Endothelial cell of umbilical vein (primary cell): ENCODE data around the gene DUSP16. TPM values are rescaled to one million over a fixed set of nuclear protein-coding genes. Genes with fewer than 3 reads are reported as not detected.

Experiments used
- BruUV-seq: library from RNA; stranded (reverse); fragments of 400-500 nt; replicated peaks from 2 replicates; lab custom pipeline; 2021; lab: Mats Ljungman, UMichigan
- CTCF ChIA-PET: fragments of 300-600, 350-600 bp; sonication (Branson Sonifier 250); formaldehyde crosslinking; loops from one replicate; lab custom pipeline; 2021; ENCODE audit warnings: antibody characterized with exemption, inconsistent platforms; lab: Charles Lee
- POLR2A ChIA-PET: fragments of 300-600, 350-600 bp; sonication (Branson Sonifier 250); formaldehyde crosslinking; loops from one replicate; lab custom pipeline; 2021; ENCODE audit warnings: antibody characterized with exemption, inconsistent platforms; lab: Charles Lee
- DNase-seq: peaks from one replicate; pipeline ENCODE4 v3.0.0-alpha.2; 2011; ENCODE audit warnings: low read depth, low spot score
- FAIRE-seq: peaks from 2 replicates; lab custom pipeline; 2011; peaks lifted over from hg19 to GRCh38; lab: Jason Lieb, UNC
- H2AFZ ChIP-seq: 2 replicates; pipeline ENCODE4 v1.6.0; 2012; ENCODE audit warnings: low read depth, low read length, control low read depth, inconsistent platforms
- H3K27ac ChIP-seq: 2 replicates; pipeline ENCODE4 v1.5.1; 2011; ENCODE audit warnings: low read depth, mild to moderate bottlenecking, control low read depth, low read length, moderate library complexity; ENCODE audit not compliant: insufficient read depth
- H3K27me3 ChIP-seq, 2 experiments: 2 replicates each; pipeline versions ENCODE4 v1.6.0 to v1.6.1; 2011; ENCODE audit warnings: low read length in 2 of 2, mixed read lengths in 1 of 2; ENCODE audit not compliant: control insufficient read depth in 2 of 2, insufficient read depth in 2 of 2
- H3K36me3 ChIP-seq, 2 experiments: 2 replicates in 1 of 2; 3 replicates in 1 of 2; pipeline ENCODE4 v1.5.1; 2011; ENCODE audit warnings: low read length in 2 of 2, mild to moderate bottlenecking in 1 of 2, moderate library complexity in 1 of 2; ENCODE audit not compliant: control insufficient read depth in 2 of 2, insufficient read depth in 2 of 2; ENCODE audit errors: extremely low read depth in 1 of 2
- H3K4me1 ChIP-seq: 3 replicates; pipeline ENCODE4 v1.5.1; 2011; ENCODE audit warnings: mild to moderate bottlenecking, low read length; ENCODE audit not compliant: control insufficient read depth, insufficient read depth; ENCODE audit errors: extremely low read depth
- H3K4me2 ChIP-seq: 2 replicates; pipeline ENCODE4 v1.6.1; 2011; ENCODE audit warnings: low read length, control low read depth, mixed read lengths; ENCODE audit not compliant: insufficient read depth
- H3K4me3 ChIP-seq, 3 experiments: fragments of 200-600 bp in 1 of 3; sonication (generic), shearing (Covaris generic) in 1 of 3; replicated peaks in 1 of 3; 2 replicates each; pipeline ENCODE4 v1.5.1; 2011 to 2016; ENCODE audit warnings: control low read depth in 3 of 3, low read length in 3 of 3, mild to moderate bottlenecking in 2 of 3, inconsistent platforms in 1 of 3, low read depth in 1 of 3, moderate library complexity in 1 of 3; ENCODE audit not compliant: insufficient read depth in 1 of 3
- H3K79me2 ChIP-seq: 2 replicates; pipeline ENCODE4 v1.6.0; 2012; ENCODE audit warnings: low read length, inconsistent platforms; ENCODE audit not compliant: control insufficient read depth, insufficient read depth
- H3K9ac ChIP-seq: replicated peaks from 2 replicates; pipeline ENCODE3; 2011; ENCODE audit warnings: low read length, control low read depth; ENCODE audit not compliant: insufficient read depth; ENCODE audit errors: extremely low read depth
- H3K9me1 ChIP-seq: replicated peaks from 3 replicates; pipeline ENCODE4 v1.6.0; 2011; ENCODE audit warnings: mild to moderate bottlenecking, low read length; ENCODE audit not compliant: control insufficient read depth, insufficient read depth; ENCODE audit errors: extremely low read depth
- H3K9me3 ChIP-seq: replicated peaks from 2 replicates; pipeline ENCODE4 v1.5.1; 2012; ENCODE audit warnings: low read length, inconsistent platforms; ENCODE audit not compliant: control insufficient read depth, insufficient read depth
- H4K20me1 ChIP-seq: replicated peaks from 2 replicates; pipeline ENCODE3; 2011; ENCODE audit warnings: mild to moderate bottlenecking, low read length; ENCODE audit not compliant: control insufficient read depth, insufficient read depth; ENCODE audit errors: extremely low read depth
- CTCF ChIP-seq, 2 donors: IDR thresholded peaks; 1 replicate in 1 of 2; 2 replicates in 1 of 2; pipeline ENCODE4 v1.5.1; 2011; ENCODE audit warnings: low read length in 2 of 2, mild to moderate bottlenecking in 2 of 2, moderate library complexity in 2 of 2, control low read depth in 1 of 2, inconsistent platforms in 1 of 2, low read depth in 1 of 2; ENCODE audit not compliant: insufficient read depth in 1 of 2; ENCODE audit errors: extremely low read depth in 1 of 2
- EZH2 ChIP-seq: IDR thresholded peaks from 2 replicates; pipeline ENCODE4 v1.6.1; 2012; ENCODE audit warnings: borderline replicate concordance, low read depth, mild to moderate bottlenecking, moderate library complexity, low read length, inconsistent platforms; ENCODE audit not compliant: severe bottlenecking
- FOS ChIP-seq: IDR thresholded peaks from 2 replicates; pipeline ENCODE4 v1.6.1; 2011; ENCODE audit warnings: mild to moderate bottlenecking, low read length, moderate library complexity, borderline replicate concordance; ENCODE audit not compliant: insufficient read depth
- GATA2 ChIP-seq: IDR thresholded peaks from 2 replicates; pipeline ENCODE4 v1.7.0; 2011; ENCODE audit warnings: low read depth, mild to moderate bottlenecking, moderate library complexity, mixed read lengths, low read length; ENCODE audit not compliant: insufficient read length, insufficient read depth
- JUN ChIP-seq: IDR thresholded peaks from 2 replicates; pipeline ENCODE4 v1.6.1; 2011; ENCODE audit warnings: borderline replicate concordance, low read depth; ENCODE audit not compliant: insufficient read length, insufficient read depth
- POLR2A ChIP-seq: IDR thresholded peaks from 2 replicates; pipeline ENCODE4 v1.6.1; 2012; ENCODE audit warnings: low read depth, mild to moderate bottlenecking, control low read depth, low read length
- dilution Hi-C: fragments of 300-500 bp; cut with MboI; formaldehyde crosslinking; loops from one replicate; pipeline ENCODE4 v1.15.0; 2019; ENCODE audit warnings: low sequenced_read_pairs; ENCODE audit not compliant: extremely low pct_ligation_motif_present
- intact Hi-C: fragments of 100-400 bp; cut with micrococcal nuclease; formaldehyde crosslinking; loops from one replicate; pipeline ENCODE4 v1.10.0; 2022
- polyA plus RNA-seq, 4 experiments: library from polyadenylated mRNA; depleted of rRNA in 3 of 4; stranded (reverse) in 3 of 4; unstranded in 1 of 4; fragments of >200 nt; gene quantifications; 2 replicates each; pipeline versions ENCODE4 v1.2.1 to v1.2.3, GENCODE V29; 2011 to 2012; ENCODE audit warnings: missing spikeins in 1 of 4
- total RNA-seq: library from RNA; stranded (reverse); gene quantifications from 2 replicates; pipeline ENCODE4 v1.2.3, GENCODE V29; 2021

The DUSP16 gene
- total and polyA plus RNA-seq, 2 donors (not counting 3 experiments of a cell fraction or from before 2014, with no cell fraction given) = 7.4 to 19.5 TPM

- TF ChIP-seq CTCF (IDR thresholded peaks at IDR 0.05; ENCODE audit: extremely low read depth in 1 of 2, insufficient read depth in 1 of 2, low read depth in 1 of 2, low read length in 2 of 2) = no peak
- TF ChIP-seq FOS = no peak
- TF ChIP-seq GATA2 = no peak
- no peak for TF ChIP-seq EZH2
- TF ChIP-seq POLR2A = no peak
- no peak for TF ChIP-seq JUN
- H3K9me1 ChIP-seq = no peaks in the 10 kb centered on the region
- FAIRE-seq = no peak
- H3K27ac ChIP-seq = no peak overlapping the region
- H3K79me2 ChIP-seq = no peaks in the 10 kb centered on the region
- H3K4me2 ChIP-seq = no peak overlapping the region
- dilution Hi-C loops (no loop called here), intact Hi-C loops (no loop called here)
- H2AFZ ChIP-seq = no peak overlapping the region
- POLR2A ChIA-PET = no interaction called here
- no peaks in the 10 kb centered on the region for H3K36me3 ChIP-seq
- H4K20me1 ChIP-seq = no peaks in the 10 kb centered on the region
- no TSS peak for BruUV-seq
- H3K9me3 ChIP-seq = no peaks in the 10 kb centered on the region
- DNase-seq = no peak
- no peak overlapping the region for H3K4me3 ChIP-seq
- no peaks in the 10 kb centered on the region for H3K27me3 ChIP-seq
- H3K9ac ChIP-seq = no peak overlapping the region
- CTCF ChIA-PET = no interaction called here
- H3K4me1 ChIP-seq = peaks cover 6% of the 10 kb centered on the region
These were observed 110.2 kb downstream of the DUSP16 start for GRCh38 chr12:12452326-12452902.
